HG03378 (cell line): ENCODE measurements around the gene CROCC.
"Not testable (repeated sequence)": the region's sequence is repeated elsewhere in the genome, so short reads cannot be mapped to it uniquely, and the experiment has no call there.

ENCODE experiments used
- ATAC-seq: cut with Tn5 transposase; IDR thresholded peaks from one replicate; pipeline ENCODE4 v1.9.1; 2021; ENCODE audit warnings: mild to moderate bottlenecking, moderate library complexity; ENCODE audit not compliant: unreplicated experiment

The CROCC gene

GRCh38 chr1:16964169-16964568 lies 42.4 kb downstream of the CROCC start:
- ATAC-seq: not testable (repeated sequence)

- no peak for ATAC-seq
Measured at GRCh38 chr1:16965486-16966067, 43.8 kb downstream of the CROCC start.

- ATAC-seq: no peak
Measured at GRCh38 chr1:16966282-16966681, 44.6 kb downstream of the CROCC start.

GRCh38 chr1:16967095-16967575 lies 45.4 kb downstream of the CROCC start:
- no peak for ATAC-seq

- no peak for ATAC-seq
Measured at GRCh38 chr1:16967962-16968361, 46.2 kb downstream of the CROCC start.

- no peak for ATAC-seq
Measured at GRCh38 chr1:16968372-16968771, 46.6 kb downstream of the CROCC start.

- ATAC-seq: no peak
Measured at GRCh38 chr1:16969057-16969611, 47.4 kb downstream of the CROCC start.

GRCh38 chr1:16969651-16970050 lies 47.9 kb downstream of the CROCC start:
- no peak for ATAC-seq

GRCh38 chr1:16970132-16970910 lies 48.6 kb downstream of the CROCC start:
- ATAC-seq: no peak

- no peak for ATAC-seq
Measured at GRCh38 chr1:16971341-16972188, 49.8 kb downstream of the CROCC start.

GRCh38 chr1:16972189-16972895 lies 50.6 kb downstream of the CROCC start:
- no peak for ATAC-seq

- ATAC-seq: no peak
Measured at GRCh38 chr1:16973215-16973614, 51.5 kb downstream of the CROCC start.

- ATAC-seq: no peak
Measured at GRCh38 chr1:16975211-16975610, 53.5 kb downstream of the CROCC start.

GRCh38 chr1:16975838-16976237 lies 54.1 kb downstream of the CROCC start:
- ATAC-seq: no peak

- no peak for ATAC-seq
Measured at GRCh38 chr1:16976966-16977365, 55.2 kb downstream of the CROCC start.

- no peak for ATAC-seq
Measured at GRCh38 chr1:16977377-16977776, 55.6 kb downstream of the CROCC start.

GRCh38 chr1:16978139-16978538 lies 56.4 kb downstream of the CROCC start:
- ATAC-seq: no peak

- no peak for ATAC-seq
Measured at GRCh38 chr1:16978567-16979474, 57.1 kb downstream of the CROCC start.

- no peak for ATAC-seq
Measured at GRCh38 chr1:16979475-16980327, 58.0 kb downstream of the CROCC start.
